ENCODE results near the gene MILR1.

Gene MILR1

GRCh38 chr17:64503821-64504768, 55.2 kb downstream of the MILR1 start:
- DNase-seq = no peak

DNA sequence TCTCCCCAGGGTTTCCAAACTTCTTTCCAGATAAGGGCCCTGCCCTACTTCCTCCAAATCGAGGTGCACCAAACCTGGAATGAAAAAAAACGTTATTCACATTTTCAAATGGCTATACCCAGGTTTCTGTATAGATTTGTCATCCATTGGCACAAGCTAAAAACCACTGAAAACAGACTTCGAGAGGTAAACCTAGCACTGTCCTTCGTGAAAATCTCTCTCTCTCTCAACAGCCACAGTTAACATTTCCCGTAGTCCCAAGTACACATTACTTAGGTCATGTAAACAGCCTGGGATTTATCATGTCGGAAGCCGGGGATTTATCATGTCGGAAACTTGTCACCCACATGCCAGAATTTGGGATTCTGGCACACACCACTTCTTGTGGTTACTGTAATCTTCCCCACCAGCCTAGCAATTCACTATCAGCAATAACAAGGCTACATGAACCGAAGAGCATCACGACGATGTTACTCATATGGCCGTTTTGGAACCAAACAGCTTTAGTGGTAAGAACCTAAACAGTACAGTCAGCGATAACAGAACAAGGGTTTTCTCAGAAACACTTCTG, 55.9 kb downstream of the MILR1 start:
- DNase-seq = peak in 1 of 2 experiments; percentile 41

DNA sequence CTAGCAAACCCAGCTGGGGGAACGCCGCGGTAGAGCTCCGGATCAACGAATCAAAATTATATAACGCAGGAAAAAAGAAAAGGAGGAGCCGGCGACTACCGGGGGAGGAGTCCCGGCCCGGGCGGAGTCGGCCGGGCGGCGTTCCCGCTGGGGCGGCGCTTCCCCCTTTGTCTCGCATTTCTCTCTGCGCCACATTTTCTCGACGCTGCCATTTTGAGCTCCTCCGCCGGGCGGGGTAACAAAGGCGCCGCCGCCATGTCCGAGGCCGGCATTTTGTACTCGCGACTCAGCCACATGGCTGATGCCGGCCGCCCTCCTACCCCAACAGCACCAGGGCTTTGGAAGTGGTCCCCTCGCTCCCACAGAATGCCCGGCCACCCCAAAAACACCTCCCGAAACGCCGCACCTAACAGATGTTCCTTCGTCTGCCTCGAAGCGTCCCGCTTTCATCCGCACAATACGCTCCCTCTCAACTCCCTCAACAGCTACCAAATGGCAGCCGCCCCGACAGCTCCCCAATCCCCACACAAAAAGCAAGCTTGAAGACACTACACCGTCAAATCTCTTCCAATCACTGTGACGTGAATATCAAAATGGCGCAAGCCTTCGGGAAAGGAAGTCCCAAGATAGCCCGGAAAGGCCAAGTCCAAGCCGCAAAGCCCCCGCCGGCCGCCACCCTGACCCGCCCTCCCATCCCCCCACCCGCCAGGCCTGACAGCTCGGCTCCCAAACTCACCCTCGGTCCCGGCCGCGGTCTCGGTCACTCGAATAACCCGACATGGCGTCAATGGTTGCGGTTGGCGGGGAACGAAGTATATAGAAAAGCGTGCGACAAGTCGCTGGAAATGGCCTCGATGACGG, 56.7 kb downstream of the MILR1 start:
- DNase-seq = peak; percentile 47 to 79

DNA sequence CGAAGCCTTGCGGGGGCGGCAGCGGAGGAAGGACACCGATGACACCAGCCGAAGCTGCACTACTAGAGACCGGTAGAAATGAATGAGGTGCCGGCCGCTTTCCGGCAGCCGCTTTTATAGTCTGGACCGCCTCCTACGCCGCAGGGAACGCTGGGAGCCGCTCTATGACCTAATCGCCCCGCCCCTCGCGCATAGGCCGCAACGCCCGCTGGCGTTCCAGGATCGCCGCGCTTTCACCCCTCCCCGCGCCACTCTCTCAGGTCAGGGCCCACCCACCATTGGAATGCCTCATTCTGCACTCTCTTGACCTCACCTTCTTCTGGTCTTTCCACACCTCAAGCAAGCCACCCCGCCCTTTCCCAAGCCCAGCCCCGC, 57.3 kb downstream of the MILR1 start, which contains the start of gene DDX5:
TSS of gene DDX5 (minus strand) at position 89 of the 375 bp plus-strand sequence. CDS start 170 bp downstream, outside the sequence.
- DNase-seq = peak; percentile 100

DNA sequence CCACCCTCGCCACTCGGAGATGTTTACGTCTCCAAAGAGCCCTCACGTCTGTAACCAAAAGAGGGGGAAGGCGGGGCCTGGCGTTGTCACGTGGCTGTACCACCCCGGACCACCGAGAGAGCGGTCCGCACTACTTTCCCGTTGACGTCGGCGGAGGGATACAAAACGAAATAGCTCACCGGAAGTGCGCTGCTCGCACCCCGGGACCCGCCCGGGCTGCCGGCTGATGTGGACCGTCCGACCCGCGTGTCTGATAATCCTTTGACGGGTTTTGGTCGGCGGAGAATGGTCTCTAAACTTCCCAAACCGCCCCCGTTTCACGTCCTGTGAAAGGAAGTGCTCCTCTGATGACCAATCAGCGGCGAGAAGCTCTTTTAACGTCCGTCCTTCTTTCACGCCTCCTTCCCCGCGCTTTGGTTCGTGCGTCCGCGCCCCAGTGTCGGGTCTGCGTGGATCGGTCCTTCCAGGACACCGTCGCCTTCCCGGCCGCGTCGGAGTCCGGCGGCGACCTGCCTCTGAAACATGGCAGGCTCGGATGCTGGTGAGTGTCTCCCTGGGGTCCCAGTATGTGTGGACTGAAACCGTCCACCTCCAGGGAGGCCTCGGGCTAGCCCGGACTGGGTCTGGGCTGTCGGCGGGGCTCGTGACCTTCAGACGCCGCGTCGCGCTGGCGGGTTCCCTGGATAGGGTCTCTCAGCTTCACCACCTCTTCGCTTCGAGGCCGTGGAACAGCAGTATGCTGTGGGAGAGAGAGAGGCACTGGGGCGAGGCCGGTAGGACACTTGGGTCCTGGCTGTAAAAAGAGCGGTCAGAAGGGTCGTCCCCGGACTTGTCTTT, 57.9 kb downstream of the MILR1 start, which contains the start of gene CEP95:
TSS of gene CEP95 (plus strand) at position 402 of the 837 bp plus-strand sequence. CDS start at position 523, 121 bp downstream.
- DNase-seq = peak; percentile 100

GRCh38 chr17:64507413-64507782, 58.5 kb downstream of the MILR1 start:
- peak; percentile 72 to 84 for DNase-seq

DNA sequence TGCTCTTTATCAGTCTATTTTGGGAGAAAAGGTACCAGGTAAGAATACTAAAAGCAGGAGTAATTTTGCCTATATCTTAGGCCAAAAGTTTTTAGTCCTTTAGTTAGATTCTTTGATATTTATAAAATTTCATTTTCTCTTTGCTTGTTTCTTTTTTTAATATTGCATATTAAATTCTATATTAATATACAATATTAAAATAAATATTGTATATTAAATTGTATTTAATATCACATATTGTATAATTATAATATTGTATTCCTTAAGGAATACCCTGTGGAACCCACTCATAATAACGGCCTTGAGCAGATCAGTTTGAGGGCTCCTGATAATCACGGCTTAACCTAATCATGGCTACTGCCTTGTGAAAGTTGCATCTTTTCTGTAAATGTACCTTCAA, 59.8 kb downstream of the MILR1 start:
- no peak for DNase-seq

- DNase-seq = no peak
Observed at GRCh38 chr17:64509179-64509578, 60.3 kb downstream of the MILR1 start.

GRCh38 chr17:64515419-64515818, 66.5 kb downstream of the MILR1 start:
- no peak for DNase-seq

DNA sequence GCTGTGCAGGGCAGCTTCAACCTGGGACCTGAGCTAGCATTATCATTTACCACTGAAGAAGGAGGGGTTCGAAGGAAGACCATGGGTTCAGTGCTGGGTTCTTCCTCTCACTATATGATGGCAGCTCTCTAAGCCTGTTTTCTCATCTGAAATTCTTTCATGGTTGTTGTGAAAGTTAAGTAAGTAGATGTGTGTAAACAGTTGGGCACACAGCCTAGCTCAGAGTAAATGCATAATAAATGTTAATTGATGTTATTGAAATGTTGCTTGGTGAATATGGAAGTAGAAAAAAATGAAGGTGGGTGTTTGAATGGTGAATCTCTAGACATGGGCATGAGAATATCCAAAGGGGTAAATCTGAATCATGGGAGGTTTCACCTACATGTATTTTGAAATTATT, 66.9 kb downstream of the MILR1 start:
- DNase-seq = no peak
